ENCODE data around the gene CLMP.

CLMP gene

GRCh38 chr11:123056835-123057491 lies 138.1 kb downstream of the CLMP start:
- DNase-seq (ENCODE audit: low spot score): no peak

- DNase-seq (ENCODE audit: low spot score): no peak
Observed at GRCh38 chr11:123055191-123055901, 139.7 kb downstream of the CLMP start.

GRCh38 chr11:123054301-123055065 lies 140.6 kb downstream of the CLMP start:
- peak; percentile 81 for DNase-seq (ENCODE audit: low spot score)

DNA sequence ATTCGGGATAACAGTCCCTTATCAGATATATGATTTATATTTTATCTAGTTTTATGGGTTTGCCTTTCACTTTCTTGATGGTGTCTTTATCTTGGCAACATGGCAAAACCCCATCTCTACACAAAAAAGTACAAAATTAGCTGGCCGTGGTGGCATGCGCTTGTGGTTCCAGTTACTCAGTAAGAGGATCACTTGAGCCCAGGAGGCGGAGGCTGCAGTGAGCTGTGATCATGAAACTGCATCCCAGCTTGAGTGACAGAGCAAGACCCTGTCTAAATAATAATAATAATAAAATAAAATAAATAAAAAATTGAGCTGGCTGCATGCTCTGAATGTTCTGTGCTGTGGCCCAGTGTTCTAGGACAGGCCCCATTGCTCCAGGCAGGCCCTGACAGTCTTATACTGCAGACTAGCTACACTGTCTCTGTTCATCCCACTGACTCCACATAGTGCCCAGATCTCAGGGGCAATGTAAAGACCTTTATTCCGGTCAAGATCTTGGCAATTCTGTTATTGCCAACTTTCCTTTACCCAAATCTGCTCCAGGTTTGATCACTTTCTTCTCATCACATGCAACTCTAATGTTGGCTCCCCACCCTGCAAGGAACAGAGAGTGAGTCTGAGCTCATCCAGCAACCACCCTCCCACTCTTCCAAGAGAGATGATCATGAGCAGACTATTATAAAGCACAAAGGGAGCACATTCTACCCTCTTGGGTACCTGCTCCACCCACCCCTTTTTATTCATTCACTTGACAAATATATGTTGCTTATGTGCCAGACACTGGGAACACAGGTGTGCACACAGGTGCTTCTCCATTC lies 141.9 kb downstream of the CLMP start:
- no peak for DNase-seq (ENCODE audit: low spot score)

GRCh38 chr11:123051634-123052033 lies 143.4 kb downstream of the CLMP start:
- no peak for DNase-seq (ENCODE audit: low spot score)

DNA sequence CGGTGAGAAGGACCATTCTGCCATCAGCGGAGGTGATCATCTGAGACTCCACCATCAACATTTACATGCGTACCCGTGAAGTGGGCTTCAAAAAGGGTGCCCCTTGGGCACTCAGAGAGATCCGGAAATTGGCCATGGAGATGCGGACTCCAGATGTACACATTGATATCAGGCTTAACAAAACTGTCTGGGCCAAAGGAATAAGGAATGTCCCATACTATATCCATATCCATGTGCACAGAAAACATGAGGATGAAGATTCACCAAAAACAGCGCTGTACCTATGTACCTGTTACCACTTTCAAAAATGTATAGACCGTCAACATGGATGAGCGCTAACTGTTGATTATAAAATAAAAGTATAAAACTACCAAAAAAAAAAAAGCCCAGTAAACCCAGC lies 143.9 kb downstream of the CLMP start:
- no peak for DNase-seq (ENCODE audit: low spot score)

DNA sequence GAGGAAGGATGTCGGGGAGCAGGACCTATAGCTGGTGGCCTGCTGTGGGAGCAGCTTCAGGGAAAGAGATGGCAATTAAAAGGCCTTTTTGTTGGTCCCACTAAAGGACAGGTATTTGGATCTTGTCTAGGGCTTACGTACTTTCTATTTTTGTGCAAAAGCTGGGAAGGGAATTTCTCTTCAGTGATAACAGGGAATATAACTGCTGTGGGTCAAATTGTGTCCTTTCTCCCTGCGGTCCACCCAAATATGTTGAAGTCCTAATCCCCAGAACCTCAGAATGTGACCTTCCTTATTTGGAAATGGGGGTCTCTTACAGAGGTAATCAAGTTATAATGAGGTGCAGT lies 147.1 kb downstream of the CLMP start:
- DNase-seq (ENCODE audit: low spot score): no peak

GRCh38 chr11:123047266-123047946 lies 147.6 kb downstream of the CLMP start:
- DNase-seq (ENCODE audit: low spot score): no peak

DNA sequence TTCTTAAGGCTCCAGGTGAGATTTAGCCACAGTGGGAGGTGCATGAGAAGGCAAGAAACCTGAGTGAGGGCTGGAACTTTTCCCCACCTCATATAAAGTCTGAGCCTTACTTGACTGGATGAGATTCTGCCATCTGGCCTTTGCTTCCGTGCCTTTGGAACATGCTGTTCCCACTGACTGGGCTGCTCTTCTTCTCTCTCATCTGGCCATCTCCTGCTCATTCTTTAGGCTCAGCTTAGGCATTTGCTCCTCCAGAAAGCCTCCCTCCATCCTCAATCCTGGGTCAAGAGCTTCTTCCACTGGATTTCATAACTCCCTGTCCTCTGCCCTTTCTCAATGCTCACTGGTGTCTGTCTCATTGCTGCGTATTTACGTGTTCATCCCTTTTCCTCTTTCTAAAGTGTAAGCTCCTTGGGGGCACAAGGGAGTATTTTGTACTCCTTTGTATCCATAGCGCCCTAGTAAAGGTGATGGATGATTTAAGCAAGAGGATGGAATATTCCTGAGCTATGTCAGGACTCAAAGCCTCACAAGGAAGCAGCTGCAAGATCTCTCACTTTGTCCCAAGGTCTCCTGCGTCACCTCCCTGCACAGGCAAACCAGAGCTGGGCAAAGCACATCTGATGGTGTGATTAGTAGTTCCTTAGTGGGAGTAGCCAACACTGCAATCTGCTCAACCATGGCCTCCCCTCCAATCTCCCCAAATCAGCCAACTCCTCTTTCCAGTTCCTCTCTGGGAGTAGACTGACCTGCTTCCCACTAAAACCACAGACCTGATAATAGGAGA lies 148.4 kb downstream of the CLMP start:
- no peak for DNase-seq (ENCODE audit: low spot score)

DNA sequence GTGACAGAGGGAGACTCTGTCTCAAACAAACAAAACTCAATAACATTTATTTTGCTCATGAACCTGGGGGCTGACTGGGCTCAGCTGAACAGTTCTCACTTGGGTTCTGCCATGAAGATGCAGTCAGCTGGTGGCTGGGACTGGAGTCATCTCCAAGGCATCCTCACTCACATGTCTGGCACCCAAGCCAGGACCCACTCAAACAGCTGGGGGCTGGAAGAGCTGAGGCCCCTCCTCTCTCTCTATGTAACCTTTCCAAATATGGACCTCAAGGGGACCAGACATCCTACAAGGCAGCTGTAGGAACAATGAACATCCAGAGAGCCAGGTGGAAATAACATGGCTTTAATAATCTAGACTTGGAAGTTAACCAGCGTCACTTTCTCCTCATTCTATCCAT lies 149.9 kb downstream of the CLMP start:
- no peak for DNase-seq (ENCODE audit: low spot score)

GRCh38 chr11:123041185-123041584 lies 153.9 kb downstream of the CLMP start:
- no peak for DNase-seq (ENCODE audit: low spot score)

DNA sequence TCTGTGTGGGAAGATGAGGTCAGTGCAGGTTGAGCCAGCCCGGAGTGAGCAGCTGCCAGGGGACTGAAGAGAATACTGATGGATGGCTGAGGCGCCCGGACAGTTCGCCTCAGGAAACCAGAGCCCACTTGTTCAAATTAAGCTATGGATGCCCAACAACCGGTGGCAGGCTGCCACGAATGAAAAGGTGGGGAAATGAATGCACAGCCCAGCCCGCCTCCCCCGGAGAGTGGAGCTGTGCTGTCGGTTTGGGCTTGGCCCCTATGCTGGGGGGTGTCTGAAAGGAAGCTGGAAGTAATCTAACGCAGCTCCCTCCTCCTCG lies 155.0 kb downstream of the CLMP start:
- no peak for DNase-seq (ENCODE audit: low spot score)

- DNase-seq (ENCODE audit: low spot score): no peak
Observed at GRCh38 chr11:123035831-123036230, 159.2 kb downstream of the CLMP start.

GRCh38 chr11:123034597-123034996 lies 160.5 kb downstream of the CLMP start:
- DNase-seq (ENCODE audit: low spot score): no peak

- DNase-seq (ENCODE audit: low spot score): no peak
Observed at GRCh38 chr11:123033895-123034294, 161.2 kb downstream of the CLMP start.

- DNase-seq (ENCODE audit: low spot score): no peak
Observed at GRCh38 chr11:123030517-123030916, 164.5 kb downstream of the CLMP start.

DNA sequence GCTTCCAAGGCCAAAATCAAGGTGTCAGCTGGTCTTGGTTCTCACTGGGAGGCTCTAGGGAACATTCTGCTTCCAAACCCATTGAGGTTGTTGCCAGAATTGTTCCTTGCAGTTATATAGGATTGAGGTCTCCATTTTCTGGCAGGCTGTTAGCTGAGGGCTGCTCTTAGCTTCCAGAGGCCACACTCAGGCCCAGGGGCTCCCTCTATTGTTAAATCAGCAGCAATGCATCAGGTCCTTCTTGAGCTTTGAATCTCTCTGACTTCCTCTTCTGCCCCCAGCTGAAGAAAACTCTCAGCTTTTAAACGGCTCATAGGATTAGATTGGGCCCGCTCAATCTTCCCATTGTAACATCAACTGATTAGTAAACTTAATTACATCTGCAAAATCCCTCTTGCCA lies 174.1 kb downstream of the CLMP start:
- peak; percentile 81 for DNase-seq (ENCODE audit: low spot score)
